SU-DHL-6 (cell line): ENCODE results near the gene PRSS27.

ENCODE experiments used
- CTCF ChIP-seq: fragments of 200-600 bp; sonication (generic); IDR thresholded peaks from one replicate; pipeline ENCODE4 v1.5.1; 2017; ENCODE audit warnings: antibody characterized with exemption, mild to moderate bottlenecking, low read length, moderate library complexity; ENCODE audit not compliant: insufficient read depth, poor library complexity, severe bottlenecking
- EZH2phosphoT487 ChIP-seq: fragments of 200-600 bp; sonication (generic), shearing (Covaris generic); conservative IDR thresholded peaks from 2 replicates; pipeline ENCODE4 v1.6.1; 2018; ENCODE audit warnings: mild to moderate bottlenecking, antibody characterized with exemption, low read length, moderate library complexity, mixed read lengths

GRCh38 chr16:2724816-2725348, 4.9 kb upstream of the PRSS27 start:
- TF ChIP-seq EZH2phosphoT487: no peak
- TF ChIP-seq CTCF: no peak
